ENCODE results near the gene CUBN. TPM values are rescaled to one million over a fixed set of nuclear protein-coding genes. Genes with fewer than 3 reads are reported as not detected.

CUBN gene
- total RNA-seq, 1 experiment from 2014 or later: 0.46 TPM

DNA sequence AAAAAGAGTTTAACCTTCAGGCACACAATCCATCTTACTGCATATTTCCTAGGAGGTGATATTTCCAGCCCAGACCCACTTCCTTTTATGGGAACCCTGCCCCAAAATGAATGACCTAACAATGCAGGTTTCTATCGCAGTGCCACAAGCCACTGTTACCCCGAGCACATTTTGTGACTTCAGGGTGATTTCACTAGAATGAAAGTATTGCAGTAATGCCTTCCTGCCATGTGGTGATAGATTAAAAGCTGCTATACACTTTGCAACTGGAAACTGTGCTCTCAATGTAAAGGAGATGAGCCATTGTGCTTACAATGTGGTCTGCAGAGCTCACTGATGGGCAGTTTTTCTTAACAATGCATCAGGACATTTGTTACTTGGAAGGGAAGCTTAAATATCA is 221.9 kb downstream of the CUBN start:
- DNase-seq (ENCODE audit: low spot score) (no peak), ATAC-seq (no peak)
- CTCF ChIA-PET: no interaction called here
- no peaks in the 10 kb centered on the region for H3K36me3 Mint-ChIP-seq
- no peaks in the 10 kb centered on the region for H3K27me3 Mint-ChIP-seq (ENCODE audit: low read depth)
- H3K9me3 Mint-ChIP-seq: no peaks in the 10 kb centered on the region
- peaks cover 6% of the 10 kb centered on the region for H3K4me1 Mint-ChIP-seq
- POLR2A ChIA-PET: no interaction called here
- H3K27ac Mint-ChIP-seq: no peak overlapping the region
- no peak for TF ChIP-seq KAT7 (CRISPR knock-in tag; IDR thresholded peaks at IDR 0.05; ENCODE audit: borderline replicate concordance)
- TF ChIP-seq, protein P1, sequence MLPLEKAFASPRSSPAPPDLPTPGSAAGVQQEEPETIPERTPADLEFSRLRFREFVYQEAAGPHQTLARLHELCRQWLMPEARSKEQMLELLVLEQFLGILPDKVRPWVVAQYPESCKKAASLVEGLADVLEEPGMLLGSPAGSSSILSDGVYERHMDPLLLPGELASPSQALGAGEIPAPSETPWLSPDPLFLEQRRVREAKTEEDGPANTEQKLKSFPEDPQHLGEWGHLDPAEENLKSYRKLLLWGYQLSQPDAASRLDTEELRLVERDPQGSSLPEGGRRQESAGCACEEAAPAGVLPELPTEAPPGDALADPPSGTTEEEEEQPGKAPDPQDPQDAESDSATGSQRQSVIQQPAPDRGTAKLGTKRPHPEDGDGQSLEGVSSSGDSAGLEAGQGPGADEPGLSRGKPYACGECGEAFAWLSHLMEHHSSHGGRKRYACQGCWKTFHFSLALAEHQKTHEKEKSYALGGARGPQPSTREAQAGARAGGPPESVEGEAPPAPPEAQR (CRISPR knock-in tag; IDR thresholded peaks at IDR 0.05): no peak
- TF ChIP-seq GRHL2 (CRISPR knock-in tag; IDR thresholded peaks at IDR 0.05; ENCODE audit: insufficient replicate concordance, severe bottlenecking): no peak
- TF ChIP-seq GABPB1 (CRISPR knock-in tag; IDR thresholded peaks at IDR 0.05): no peak
- no peak for TF ChIP-seq ETV6 (CRISPR knock-in tag; IDR thresholded peaks at IDR 0.05)
- TF ChIP-seq, protein P2, sequence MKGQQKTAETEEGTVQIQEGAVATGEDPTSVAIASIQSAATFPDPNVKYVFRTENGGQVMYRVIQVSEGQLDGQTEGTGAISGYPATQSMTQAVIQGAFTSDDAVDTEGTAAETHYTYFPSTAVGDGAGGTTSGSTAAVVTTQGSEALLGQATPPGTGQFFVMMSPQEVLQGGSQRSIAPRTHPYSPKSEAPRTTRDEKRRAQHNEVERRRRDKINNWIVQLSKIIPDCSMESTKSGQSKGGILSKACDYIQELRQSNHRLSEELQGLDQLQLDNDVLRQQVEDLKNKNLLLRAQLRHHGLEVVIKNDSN (CRISPR knock-in tag; IDR thresholded peaks at IDR 0.05): no peak
- TF ChIP-seq TEAD4 (CRISPR knock-in tag; IDR thresholded peaks at IDR 0.05): no peak
- H3K4me3 Mint-ChIP-seq: no peak overlapping the region

DNA sequence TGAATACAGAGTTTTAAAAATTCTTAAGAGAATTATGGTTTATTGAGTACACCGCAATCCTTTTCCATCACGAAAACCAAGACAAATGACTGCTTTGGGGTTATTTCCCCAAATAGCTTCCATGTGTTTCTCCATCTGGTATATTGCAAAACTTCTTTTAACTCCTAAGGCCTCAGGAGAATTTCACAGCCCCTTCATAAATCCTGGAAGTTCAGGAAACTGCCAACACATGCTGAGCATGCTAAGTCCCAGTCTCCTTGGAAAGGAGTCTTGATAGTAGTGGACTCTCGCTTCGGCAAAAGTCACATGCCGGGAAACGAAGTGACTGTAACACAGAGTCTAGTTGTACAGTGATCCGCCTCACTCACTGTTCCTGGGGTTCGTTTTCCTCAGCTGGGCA is 224.3 kb downstream of the CUBN start:
- POLR2A ChIA-PET: no interaction called here
- Mint-ChIP-seq H3K9me3 (no peaks in the 10 kb centered on the region), H3K27ac (no peak overlapping the region), H3K27me3 (ENCODE audit: low read depth) (no peaks in the 10 kb centered on the region), H3K4me1 (peaks cover 21% of the 10 kb centered on the region), H3K36me3 (no peaks in the 10 kb centered on the region), H3K4me3 (no peak overlapping the region)
- DNase-seq (ENCODE audit: low spot score) (no peak), ATAC-seq (no peak)
- CTCF ChIA-PET: no interaction called here
- TF ChIP-seq, protein P3, sequence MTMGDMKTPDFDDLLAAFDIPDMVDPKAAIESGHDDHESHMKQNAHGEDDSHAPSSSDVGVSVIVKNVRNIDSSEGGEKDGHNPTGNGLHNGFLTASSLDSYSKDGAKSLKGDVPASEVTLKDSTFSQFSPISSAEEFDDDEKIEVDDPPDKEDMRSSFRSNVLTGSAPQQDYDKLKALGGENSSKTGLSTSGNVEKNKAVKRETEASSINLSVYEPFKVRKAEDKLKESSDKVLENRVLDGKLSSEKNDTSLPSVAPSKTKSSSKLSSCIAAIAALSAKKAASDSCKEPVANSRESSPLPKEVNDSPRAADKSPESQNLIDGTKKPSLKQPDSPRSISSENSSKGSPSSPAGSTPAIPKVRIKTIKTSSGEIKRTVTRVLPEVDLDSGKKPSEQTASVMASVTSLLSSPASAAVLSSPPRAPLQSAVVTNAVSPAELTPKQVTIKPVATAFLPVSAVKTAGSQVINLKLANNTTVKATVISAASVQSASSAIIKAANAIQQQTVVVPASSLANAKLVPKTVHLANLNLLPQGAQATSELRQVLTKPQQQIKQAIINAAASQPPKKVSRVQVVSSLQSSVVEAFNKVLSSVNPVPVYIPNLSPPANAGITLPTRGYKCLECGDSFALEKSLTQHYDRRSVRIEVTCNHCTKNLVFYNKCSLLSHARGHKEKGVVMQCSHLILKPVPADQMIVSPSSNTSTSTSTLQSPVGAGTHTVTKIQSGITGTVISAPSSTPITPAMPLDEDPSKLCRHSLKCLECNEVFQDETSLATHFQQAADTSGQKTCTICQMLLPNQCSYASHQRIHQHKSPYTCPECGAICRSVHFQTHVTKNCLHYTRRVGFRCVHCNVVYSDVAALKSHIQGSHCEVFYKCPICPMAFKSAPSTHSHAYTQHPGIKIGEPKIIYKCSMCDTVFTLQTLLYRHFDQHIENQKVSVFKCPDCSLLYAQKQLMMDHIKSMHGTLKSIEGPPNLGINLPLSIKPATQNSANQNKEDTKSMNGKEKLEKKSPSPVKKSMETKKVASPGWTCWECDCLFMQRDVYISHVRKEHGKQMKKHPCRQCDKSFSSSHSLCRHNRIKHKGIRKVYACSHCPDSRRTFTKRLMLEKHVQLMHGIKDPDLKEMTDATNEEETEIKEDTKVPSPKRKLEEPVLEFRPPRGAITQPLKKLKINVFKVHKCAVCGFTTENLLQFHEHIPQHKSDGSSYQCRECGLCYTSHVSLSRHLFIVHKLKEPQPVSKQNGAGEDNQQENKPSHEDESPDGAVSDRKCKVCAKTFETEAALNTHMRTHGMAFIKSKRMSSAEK (CRISPR knock-in tag; IDR thresholded peaks at IDR 0.05; ENCODE audit: borderline replicate concordance): no peak
- TF ChIP-seq ETV6 (CRISPR knock-in tag; IDR thresholded peaks at IDR 0.05) (no peak), MYBL2 (CRISPR knock-in tag; IDR thresholded peaks at IDR 0.05) (no peak), TEAD4 (CRISPR knock-in tag; IDR thresholded peaks at IDR 0.05) (no peak), ZNF232 (CRISPR knock-in tag; IDR thresholded peaks at IDR 0.05) (no peak), ZNF396 (CRISPR knock-in tag; IDR thresholded peaks at IDR 0.05; ENCODE audit: borderline replicate concordance) (no peak), GABPB1 (CRISPR knock-in tag; IDR thresholded peaks at IDR 0.05) (no peak), GRHL2 (CRISPR knock-in tag; IDR thresholded peaks at IDR 0.05; ENCODE audit: insufficient replicate concordance, severe bottlenecking) (no peak)
- TF ChIP-seq, protein P4, sequence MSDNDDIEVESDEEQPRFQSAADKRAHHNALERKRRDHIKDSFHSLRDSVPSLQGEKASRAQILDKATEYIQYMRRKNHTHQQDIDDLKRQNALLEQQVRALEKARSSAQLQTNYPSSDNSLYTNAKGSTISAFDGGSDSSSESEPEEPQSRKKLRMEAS (CRISPR knock-in tag; IDR thresholded peaks at IDR 0.05): no peak
- TF ChIP-seq, protein P5, sequence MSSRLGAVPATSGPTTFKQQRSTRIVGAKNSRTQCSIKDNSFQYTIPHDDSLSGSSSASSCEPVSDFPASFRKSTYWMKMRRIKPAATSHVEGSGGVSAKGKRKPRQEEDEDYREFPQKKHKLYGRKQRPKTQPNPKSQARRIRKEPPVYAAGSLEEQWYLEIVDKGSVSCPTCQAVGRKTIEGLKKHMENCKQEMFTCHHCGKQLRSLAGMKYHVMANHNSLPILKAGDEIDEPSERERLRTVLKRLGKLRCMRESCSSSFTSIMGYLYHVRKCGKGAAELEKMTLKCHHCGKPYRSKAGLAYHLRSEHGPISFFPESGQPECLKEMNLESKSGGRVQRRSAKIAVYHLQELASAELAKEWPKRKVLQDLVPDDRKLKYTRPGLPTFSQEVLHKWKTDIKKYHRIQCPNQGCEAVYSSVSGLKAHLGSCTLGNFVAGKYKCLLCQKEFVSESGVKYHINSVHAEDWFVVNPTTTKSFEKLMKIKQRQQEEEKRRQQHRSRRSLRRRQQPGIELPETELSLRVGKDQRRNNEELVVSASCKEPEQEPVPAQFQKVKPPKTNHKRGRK (CRISPR knock-in tag; IDR thresholded peaks at IDR 0.05; ENCODE audit: borderline replicate concordance): no peak

DNA sequence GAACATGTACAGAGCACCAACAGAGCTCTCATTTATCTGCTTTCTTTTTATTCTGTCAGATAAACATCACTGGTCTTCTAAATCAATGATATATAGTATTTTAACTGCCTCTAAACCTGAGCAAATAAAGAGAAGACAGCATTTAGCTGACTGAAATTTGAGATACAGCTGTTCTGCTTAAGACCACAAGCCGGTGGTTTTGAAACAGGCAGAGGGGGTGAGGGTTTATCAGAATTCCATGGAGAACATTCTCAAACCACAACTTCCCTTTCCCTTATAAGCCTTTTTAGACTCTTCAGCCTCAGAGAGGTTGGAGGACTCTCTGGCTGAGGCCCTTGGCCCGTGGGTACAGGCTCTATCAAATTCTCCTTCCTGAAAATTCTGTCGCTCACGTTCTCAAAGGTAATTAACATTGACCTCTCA is 225.0 kb downstream of the CUBN start:
- ChIA-PET CTCF (no interaction called here), POLR2A (no interaction called here)
- Mint-ChIP-seq H3K27ac (no peak overlapping the region), H3K4me3 (no peak overlapping the region), H3K4me1 (peaks cover 28% of the 10 kb centered on the region), H3K36me3 (no peaks in the 10 kb centered on the region), H3K27me3 (ENCODE audit: low read depth) (no peaks in the 10 kb centered on the region), H3K9me3 (no peaks in the 10 kb centered on the region)
- ATAC-seq (no peak), DNase-seq (ENCODE audit: low spot score) (no peak)
- TF ChIP-seq, protein P6, sequence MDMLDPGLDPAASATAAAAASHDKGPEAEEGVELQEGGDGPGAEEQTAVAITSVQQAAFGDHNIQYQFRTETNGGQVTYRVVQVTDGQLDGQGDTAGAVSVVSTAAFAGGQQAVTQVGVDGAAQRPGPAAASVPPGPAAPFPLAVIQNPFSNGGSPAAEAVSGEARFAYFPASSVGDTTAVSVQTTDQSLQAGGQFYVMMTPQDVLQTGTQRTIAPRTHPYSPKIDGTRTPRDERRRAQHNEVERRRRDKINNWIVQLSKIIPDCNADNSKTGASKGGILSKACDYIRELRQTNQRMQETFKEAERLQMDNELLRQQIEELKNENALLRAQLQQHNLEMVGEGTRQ (CRISPR knock-in tag; IDR thresholded peaks at IDR 0.05): no peak
- no peak for TF ChIP-seq TP53 (CRISPR knock-in tag; IDR thresholded peaks at IDR 0.05)

Measured in WTC11 (cell line).